Measurements from ENCODE around the gene ULK1. TPM values are rescaled to one million over a fixed set of nuclear protein-coding genes. Genes with fewer than 3 reads are reported as not detected.

The ULK1 gene
- total and polyA plus RNA-seq, 2 experiments from 2014 or later = 4.0 to 6.9 TPM

DNA sequence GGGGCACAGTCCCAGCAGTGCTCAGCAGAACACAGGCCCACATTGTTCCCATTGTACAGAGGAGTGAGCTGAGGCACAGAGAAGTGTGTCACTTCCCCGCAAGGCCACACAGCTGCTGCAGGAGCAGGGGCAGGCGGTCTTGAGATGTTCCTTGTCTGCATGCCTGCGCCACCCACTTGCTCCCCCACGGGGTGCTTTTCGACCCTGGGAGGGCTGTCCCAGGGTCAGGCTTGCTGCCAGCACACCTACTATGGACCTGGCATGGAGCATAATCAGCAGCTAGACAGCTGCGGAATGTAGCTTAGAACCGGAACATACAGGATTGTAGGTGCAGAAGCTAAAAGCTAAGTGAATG is 47.5 kb downstream of the ULK1 start:
- H3K27me3 ChIP-seq (replicated peaks; ENCODE audit: insufficient read depth) = no peaks in the 10 kb centered on the region
- H2AFZ ChIP-seq = no peak overlapping the region
- H3K4me2 ChIP-seq (ENCODE audit: unreplicated experiment) = no peak overlapping the region
- no peaks in the 10 kb centered on the region for H4K20me1 ChIP-seq (ENCODE audit: insufficient read depth)
- H3K4me3 ChIP-seq = no peak overlapping the region
- H3K36me3 ChIP-seq (ENCODE audit: low read depth) = peaks cover 5% of the 10 kb centered on the region; the same call in 1 of the 2 replicates
- no peak overlapping the region for H3K9ac ChIP-seq
- H3F3A ChIP-seq (ENCODE audit: insufficient read depth) = 0 out of 2 replicates have a peak, but pooled peaks cover 6% of the 10 kb centered on the region
- 98 to 99% methylated on average over 7 of the region's 7 CpGs for WGBS, 2 experiments (ENCODE audit: low coverage in 1 of 2, low lambda C conversion rate in 2 of 2, missing lambda C conversion rate in 2 of 2)
- no peak for DNase-seq
- no peaks in the 10 kb centered on the region for H3K9me2 ChIP-seq (ENCODE audit: insufficient read depth)
- H3K27ac ChIP-seq = no peak overlapping the region
- H3K4me1 ChIP-seq (ENCODE audit: insufficient read depth) = no peaks in the 10 kb centered on the region
- in situ Hi-C loops (cut with MboI) = no loop called here
- H3K79me2 ChIP-seq (ENCODE audit: insufficient read depth) = no peaks in the 10 kb centered on the region
- TF ChIP-seq EZH2 (IDR thresholded peaks at IDR 0.05; ENCODE audit: insufficient read depth, poor library complexity, severe bottlenecking) (no peak), EZH2phosphoT487 (IDR thresholded peaks at IDR 0.05; ENCODE audit: insufficient read depth, low read depth) (no peak)
- no peaks in the 10 kb centered on the region for H3K9me3 ChIP-seq (ENCODE audit: low read depth)

DNA sequence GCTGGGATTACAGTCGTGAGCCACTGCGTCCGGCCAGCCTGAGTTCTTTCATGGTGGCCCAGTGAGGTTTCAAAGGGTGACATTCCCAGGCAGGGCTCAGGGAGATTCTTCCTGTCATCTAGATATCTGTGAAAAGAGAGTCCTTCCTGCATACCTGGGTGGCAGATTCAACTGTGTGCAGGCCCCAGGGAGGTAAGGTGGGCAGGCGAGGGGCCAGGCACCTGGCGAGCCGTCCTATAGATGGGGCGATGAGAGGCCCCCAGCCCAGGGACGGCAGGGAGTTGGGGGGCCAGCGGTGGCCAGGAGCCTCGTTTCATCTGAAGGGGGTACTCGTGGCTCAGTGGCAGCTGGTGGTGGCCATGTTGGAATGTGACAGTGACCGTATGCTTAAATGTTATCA is 48.2 kb downstream of the ULK1 start:
- Histone ChIP-seq H3K27me3 (replicated peaks; ENCODE audit: insufficient read depth) (no peaks in the 10 kb centered on the region), H3F3A (ENCODE audit: insufficient read depth) (peaks cover 10% of the 10 kb centered on the region), H3K4me1 (ENCODE audit: insufficient read depth) (no peaks in the 10 kb centered on the region), H3K4me2 (ENCODE audit: unreplicated experiment) (no peak overlapping the region), H3K9me3 (ENCODE audit: low read depth) (no peaks in the 10 kb centered on the region), H3K36me3 (ENCODE audit: low read depth) (peaks cover 5% of the 10 kb centered on the region; the same call in 1 of the 2 replicates), H4K20me1 (ENCODE audit: insufficient read depth) (no peaks in the 10 kb centered on the region), H3K4me3 (no peak overlapping the region), H3K9ac (no peak overlapping the region), H2AFZ (no peak overlapping the region), H3K79me2 (ENCODE audit: insufficient read depth) (no peaks in the 10 kb centered on the region), H3K9me2 (ENCODE audit: insufficient read depth) (no peaks in the 10 kb centered on the region), H3K27ac (no peak overlapping the region)
- TF ChIP-seq EZH2 (IDR thresholded peaks at IDR 0.05; ENCODE audit: insufficient read depth, poor library complexity, severe bottlenecking) (no peak), EZH2phosphoT487 (IDR thresholded peaks at IDR 0.05; ENCODE audit: insufficient read depth, low read depth) (no peak)
- in situ Hi-C loops (cut with MboI) = no loop called here
- no peak for DNase-seq
- 96 to 97% methylated on average over 12 of the region's 12 CpGs for WGBS, 2 experiments (ENCODE audit: low coverage in 1 of 2, low lambda C conversion rate in 2 of 2, missing lambda C conversion rate in 2 of 2)

DNA sequence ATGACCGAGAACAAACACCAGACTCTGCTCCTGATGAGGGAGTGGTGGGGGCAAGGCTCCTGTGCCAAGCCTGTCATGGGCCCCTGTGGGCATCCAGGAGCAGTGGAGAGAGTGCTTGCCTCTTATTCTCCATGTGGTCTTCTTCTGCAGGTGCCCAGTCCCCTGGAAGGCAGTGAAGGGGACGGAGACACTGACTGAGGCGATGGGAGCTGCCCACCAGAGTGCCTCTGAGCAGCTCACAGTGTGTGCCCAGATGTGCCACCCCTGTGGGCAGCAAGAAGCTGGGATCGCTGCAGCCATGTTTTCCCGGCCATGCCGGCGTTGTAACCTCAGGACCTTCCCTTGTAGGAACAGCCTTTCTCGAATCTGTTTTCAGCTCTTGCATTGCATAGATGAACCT is 49.0 kb downstream of the ULK1 start:
- no peaks in the 10 kb centered on the region for H4K20me1 ChIP-seq (ENCODE audit: insufficient read depth)
- H3K4me2 ChIP-seq (ENCODE audit: unreplicated experiment) = no peak overlapping the region
- no peak for DNase-seq
- WGBS, 2 experiments (ENCODE audit: low coverage in 1 of 2, low lambda C conversion rate in 2 of 2, missing lambda C conversion rate in 2 of 2) = 97 to 99% methylated on average over 6 to 8 of the region's 8 CpGs
- H3K27me3 ChIP-seq (replicated peaks; ENCODE audit: insufficient read depth) = no peaks in the 10 kb centered on the region
- H3K36me3 ChIP-seq (ENCODE audit: low read depth) = peaks cover 5% of the 10 kb centered on the region; the same call in 1 of the 2 replicates
- H3K9me2 ChIP-seq (ENCODE audit: insufficient read depth) = no peaks in the 10 kb centered on the region
- no peak overlapping the region for H3K9ac ChIP-seq
- no peak overlapping the region for H3K27ac ChIP-seq
- no peaks in the 10 kb centered on the region for H3K9me3 ChIP-seq (ENCODE audit: low read depth)
- peaks cover 17% of the 10 kb centered on the region for H3F3A ChIP-seq (ENCODE audit: insufficient read depth)
- no peaks in the 10 kb centered on the region for H3K4me1 ChIP-seq (ENCODE audit: insufficient read depth)
- H3K4me3 ChIP-seq = no peak overlapping the region
- no peaks in the 10 kb centered on the region for H3K79me2 ChIP-seq (ENCODE audit: insufficient read depth)
- no peak overlapping the region for H2AFZ ChIP-seq
- in situ Hi-C loops (cut with MboI) = no loop called here
- TF ChIP-seq EZH2 (IDR thresholded peaks at IDR 0.05; ENCODE audit: insufficient read depth, poor library complexity, severe bottlenecking) (no peak), EZH2phosphoT487 (IDR thresholded peaks at IDR 0.05; ENCODE audit: insufficient read depth, low read depth) (no peak)

DNA sequence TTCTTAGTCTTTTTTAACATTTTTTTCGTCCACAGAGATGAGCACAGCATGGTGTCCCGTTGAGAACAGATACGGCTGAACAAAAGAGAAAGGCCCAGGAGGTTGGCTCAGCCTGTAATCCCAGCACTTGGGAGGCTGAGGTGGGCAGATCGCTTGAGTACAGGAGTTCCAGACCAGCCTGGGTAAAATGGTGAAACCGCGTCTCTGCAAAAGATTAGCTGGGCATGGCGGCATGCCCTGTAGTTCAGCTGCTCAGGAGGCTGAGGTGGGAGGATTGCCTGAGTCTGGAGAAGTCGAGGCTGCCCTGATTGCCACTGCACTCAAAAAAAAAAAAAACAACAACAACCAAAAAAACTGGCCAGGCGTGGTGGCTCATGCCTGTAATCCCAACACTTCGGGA is 49.5 kb downstream of the ULK1 start:
- in situ Hi-C loops (cut with MboI) = no loop called here
- no peak for TF ChIP-seq EZH2phosphoT487 (IDR thresholded peaks at IDR 0.05; ENCODE audit: insufficient read depth, low read depth)
- no peak for TF ChIP-seq EZH2 (IDR thresholded peaks at IDR 0.05; ENCODE audit: insufficient read depth, poor library complexity, severe bottlenecking)

More for the DNA sequence above, 49.5 kb downstream of the ULK1 start:
- WGBS, 2 experiments (ENCODE audit: low coverage in 1 of 2, low lambda C conversion rate in 2 of 2, missing lambda C conversion rate in 2 of 2) = 92% methylated on average over 10 of the region's 10 CpGs
- Histone ChIP-seq H3K9me2 (ENCODE audit: insufficient read depth) (no peaks in the 10 kb centered on the region), H3K9ac (no peak overlapping the region), H3K4me1 (ENCODE audit: insufficient read depth) (no peaks in the 10 kb centered on the region), H2AFZ (no peak overlapping the region), H3K4me3 (no peak overlapping the region), H3K27ac (no peak overlapping the region), H3K9me3 (ENCODE audit: low read depth) (no peaks in the 10 kb centered on the region), H3K4me2 (ENCODE audit: unreplicated experiment) (no peak overlapping the region), H4K20me1 (ENCODE audit: insufficient read depth) (no peaks in the 10 kb centered on the region), H3K36me3 (ENCODE audit: low read depth) (peaks cover 5% of the 10 kb centered on the region; the same call in 1 of the 2 replicates), H3F3A (ENCODE audit: insufficient read depth) (peaks cover 22% of the 10 kb centered on the region), H3K27me3 (replicated peaks; ENCODE audit: insufficient read depth) (no peaks in the 10 kb centered on the region), H3K79me2 (ENCODE audit: insufficient read depth) (no peaks in the 10 kb centered on the region)
- DNase-seq = no peak

Data from GM23248 (cell line).